ENCODE data around the gene CBARP. TPM values are rescaled to one million over a fixed set of nuclear protein-coding genes. Genes with fewer than 3 reads are reported as not detected.

Gene CBARP
- total RNA-seq, 1 experiment from 2014 or later: 23.8 TPM

GRCh38 chr19:1239420-1239795 is 1.6 kb upstream of the CBARP start:
- no TSS peak for BruUV-seq (replicated peaks)
- intact Hi-C loops (cut with micrococcal nuclease): no loop called here
- Histone ChIP-seq H2AFZ (ENCODE audit: low read depth, low read length, poor library complexity, severe bottlenecking) (no peak overlapping the region), H3K79me2 (ENCODE audit: insufficient read depth, low read length) (peaks cover 49% of the 10 kb centered on the region), H4K20me1 (ENCODE audit: insufficient read depth) (peaks cover 8% of the 10 kb centered on the region; the same call in 1 of the 2 replicates), H3K4me3 (replicated peaks in 1 of 2; ENCODE audit: low read depth in 1 of 2, low read length in 2 of 2) (peak overlapping the region; percentile 63 to 89), H3K36me3 (ENCODE audit: control insufficient read depth in 1 of 2, insufficient read depth in 2 of 2, low read length in 2 of 2) (peaks cover 3 to 17% of the 10 kb centered on the region in 2 experiments; a peak in 2 of 4 replicates), H3K4me1 (ENCODE audit: control insufficient read depth in 1 of 2, insufficient read depth in 2 of 2, low read length in 2 of 2) (peaks cover 39 to 59% of the 10 kb centered on the region in 2 experiments), H3K27me3 (ENCODE audit: insufficient read depth, low read length) (no peaks in the 10 kb centered on the region), H3K9me3 (ENCODE audit: control insufficient read depth in 1 of 2, insufficient read depth in 1 of 2, low read depth in 1 of 2, low read length in 2 of 2) (no peaks in the 10 kb centered on the region), H3K27ac (ENCODE audit: low read depth, low read length) (peak overlapping the region; percentile 94), H3K4me2 (ENCODE audit: low read length) (peak overlapping the region; percentile 98), H3K9ac (ENCODE audit: low read length) (peak overlapping the region; percentile 99), H3K9me2 (ENCODE audit: insufficient read depth) (no peaks in the 10 kb centered on the region)
- ChIA-PET POLR2A (interaction anchor here (1.4 to 1.8 kb wide), 2 partner anchors 30 to 126 kb away, joined by 3 to 9 read pairs; partner anchors contain the start of gene CIRBP), CTCF (interaction anchor here (1.1 kb wide), 1 partner anchor 126 kb away, joined by 3 read pairs; no protein-coding TSS in a partner anchor), RAD21 (ENCODE audit: low non-redundant PET in 1 of 2, low total read pairs in 2 of 2, uncharacterized antibody in 2 of 2, unreplicated experiment in 2 of 2) (no interaction called here)
- no peak for DNase-seq (ENCODE audit: low read depth, low spot score)
- TF ChIP-seq RAD21 (IDR thresholded peaks at IDR 0.05; ENCODE audit: low read depth): no peak
- no peak for TF ChIP-seq CEBPB (IDR thresholded peaks at IDR 0.05; ENCODE audit: low read depth)
- no peak for TF ChIP-seq POLR2A (IDR thresholded peaks at IDR 0.05; ENCODE audit: borderline replicate concordance, extremely low read depth, insufficient read depth, insufficient read length)
- TF ChIP-seq ELF1 (IDR thresholded peaks at IDR 0.05; ENCODE audit: borderline replicate concordance, low read depth): no peak
- TF ChIP-seq SRF (IDR thresholded peaks at IDR 0.05; ENCODE audit: low read depth): no peak
- TF ChIP-seq ZNF274 (IDR thresholded peaks at IDR 0.05; ENCODE audit: low read depth, low read length): no peak
- no peak for TF ChIP-seq TCF7L2 (IDR thresholded peaks at IDR 0.05; ENCODE audit: borderline replicate concordance, extremely low read depth, insufficient read depth, insufficient read length)
- TF ChIP-seq CBX3 (IDR thresholded peaks at IDR 0.05; ENCODE audit: low read depth): no peak
- no peak for TF ChIP-seq REST (IDR thresholded peaks at IDR 0.05; ENCODE audit: low read depth)
- no peak for TF ChIP-seq ZBTB33 (IDR thresholded peaks at IDR 0.05; ENCODE audit: extremely low read depth, insufficient replicate concordance, low read length)
- TF ChIP-seq EZH2phosphoT487 (IDR thresholded peaks at IDR 0.05; ENCODE audit: borderline replicate concordance): no peak
- ATAC-seq: no peak
